Suprapubic skin (tissue), 3 donors: ENCODE results near the gene DHRS9.
"Not testable (repeated sequence)": the region's sequence is repeated elsewhere in the genome, so short reads cannot be mapped to it uniquely, and the experiment has no call there.

Experiments used
- CTCF ChIP-seq, 2 donors: fragments of 200-600 bp in 1 of 2; fragments of 450-650 bp in 1 of 2; sonication (generic) in 1 of 2; IDR thresholded peaks; one replicate each; pipeline ENCODE4 v1.5.1; 2016 to 2019; ENCODE audit warnings: antibody characterized with exemption in 2 of 2, mild to moderate bottlenecking in 1 of 2, moderate library complexity in 1 of 2
- EP300 ChIP-seq: sonication (generic); formaldehyde crosslinking; IDR thresholded peaks from one replicate; pipeline ENCODE4 v1.6.1; 2017; ENCODE audit warnings: antibody characterized with exemption
- POLR2A ChIP-seq, 2 donors: fragments of 450-650 bp; IDR thresholded peaks; one replicate each; pipeline ENCODE4 v1.6.1; 2017; ENCODE audit warnings: antibody characterized with exemption in 2 of 2, mild to moderate bottlenecking in 2 of 2, moderate library complexity in 2 of 2

DNA sequence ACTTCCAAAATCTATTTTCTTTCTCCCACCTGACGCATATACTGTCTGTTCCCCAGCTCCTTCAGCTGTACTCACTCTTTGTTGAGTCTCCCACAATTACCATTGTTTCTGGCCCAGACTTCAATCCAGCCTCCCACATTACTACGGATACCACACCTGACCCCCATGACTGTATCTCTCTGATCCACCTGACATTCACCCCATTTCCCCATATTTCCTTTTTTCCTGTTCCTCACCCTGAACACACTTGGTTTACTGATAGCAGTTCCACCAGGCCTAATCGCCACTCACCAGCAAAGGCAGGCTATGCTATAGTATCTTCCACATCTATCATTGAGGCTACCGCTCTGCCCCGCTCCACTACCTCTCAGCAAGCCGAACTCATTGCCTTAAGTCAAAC, 64.9 kb downstream of the DHRS9 start:
- not testable (repeated sequence) for TF ChIP-seq CTCF (IDR thresholded peaks at IDR 0.05); POLR2A (IDR thresholded peaks at IDR 0.05); EP300
